Activated T-cell treated with anti-CD3 and anti-CD28 coated beads, Interleukin-2, amount 50 U/mL, for 72 hours (primary cell): ENCODE results near the gene PRKACA. TPM values are rescaled to one million over a fixed set of nuclear protein-coding genes. Genes with fewer than 3 reads are reported as not detected.
A peak's percentile ranks its signal among the peaks of the same experiment; 100 is the strongest.

ENCODE experiments used
- ATAC-seq, 2 donors: fragments of 150-1000 bp; cut with Tn5 transposase; replicated peaks in 1 of 2; 2 replicates each; pipeline ENCODE4 v1.10.0; 2021; ENCODE audit warnings: moderate library complexity in 2 of 2, mild to moderate bottlenecking in 1 of 2
- DNase-seq, 2 donors: peaks; one replicate each; pipeline ENCODE4 v3.0.0; 2021 to 2022; ENCODE audit warnings: mixed read lengths in 1 of 2
- H3K27ac Mint-ChIP-seq: one replicate; pipeline ENCODE4 v1.8.0; 2022; ENCODE audit warnings: mild to moderate bottlenecking, moderate library complexity, mixed read lengths
- H3K27me3 Mint-ChIP-seq: one replicate; pipeline ENCODE4 v1.8.0; 2022; ENCODE audit warnings: low read depth, mixed read lengths
- H3K36me3 Mint-ChIP-seq, 2 donors: one replicate each; pipeline ENCODE4 v1.8.0; 2022; ENCODE audit warnings: mixed read lengths in 2 of 2, mild to moderate bottlenecking in 1 of 2; ENCODE audit not compliant: insufficient read depth in 2 of 2
- H3K4me1 Mint-ChIP-seq: one replicate; pipeline ENCODE4 v1.8.0; 2022; ENCODE audit warnings: low read depth, mixed read lengths
- H3K4me3 Mint-ChIP-seq, 2 donors: one replicate each; pipeline ENCODE4 v1.8.0; 2022; ENCODE audit warnings: mild to moderate bottlenecking in 2 of 2, mixed read lengths in 2 of 2, moderate library complexity in 2 of 2
- H3K9me3 Mint-ChIP-seq, 2 donors: one replicate each; pipeline ENCODE4 v1.8.0; 2022; ENCODE audit warnings: mixed read lengths in 2 of 2
- total RNA-seq, 2 donors: library from RNA; stranded (reverse); gene quantifications; one replicate each; pipeline ENCODE4 v1.2.3, GENCODE V29; 2022

The PRKACA gene
- total RNA-seq, 2 donors from 2014 or later: 67.7 to 75.0 TPM

GRCh38 chr19:14073925-14074838 is 43.4 kb downstream of the PRKACA start:
- H3K4me1 Mint-ChIP-seq: peaks cover 10% of the 10 kb centered on the region
- H3K36me3 Mint-ChIP-seq: peaks cover 0 to 4% of the 10 kb centered on the region in 2 donors
- H3K9me3 Mint-ChIP-seq: no peaks in the 10 kb centered on the region
- H3K27me3 Mint-ChIP-seq: no peaks in the 10 kb centered on the region
- DNase-seq: peak; percentile 40 to 49
- peak; percentile 10 to 11 for ATAC-seq
- peak overlapping the region; percentile 98 to 99 for H3K4me3 Mint-ChIP-seq
- peak overlapping the region; percentile 32 for H3K27ac Mint-ChIP-seq

- H3K36me3 Mint-ChIP-seq: peaks cover 0 to 4% of the 10 kb centered on the region in 2 donors
- no peaks in the 10 kb centered on the region for H3K27me3 Mint-ChIP-seq
- peak overlapping the region; percentile 32 for H3K27ac Mint-ChIP-seq
- H3K4me1 Mint-ChIP-seq: peaks cover 10% of the 10 kb centered on the region
- peak overlapping the region; percentile 98 to 99 for H3K4me3 Mint-ChIP-seq
- H3K9me3 Mint-ChIP-seq: no peaks in the 10 kb centered on the region
- ATAC-seq (peak; percentile 75 to 76), DNase-seq (peak; percentile 83 to 90)
Observed at GRCh38 chr19:14073261-14073924, 44.2 kb downstream of the PRKACA start.

- H3K4me1 Mint-ChIP-seq: peaks cover 10% of the 10 kb centered on the region
- H3K27ac Mint-ChIP-seq: no peak within 1 kb of the TSS
- H3K9me3 Mint-ChIP-seq: no peaks in the 10 kb centered on the region
- peak; percentile 29 to 34 for ATAC-seq
- DNase-seq: peak; percentile 61 to 66
- no peaks in the 10 kb centered on the region for H3K27me3 Mint-ChIP-seq
- H3K4me3 Mint-ChIP-seq: peak within 1 kb of the TSS; percentile 98 to 99
- H3K36me3 Mint-ChIP-seq: peaks cover 0 to 4% of the 10 kb centered on the region in 2 donors
Observed at GRCh38 chr19:14072535-14073260, 44.9 kb downstream of the PRKACA start, which contains the start of gene MISP3. Gene MISP3 (plus strand): TSS chr19:14072786. CDS start chr19:14073310, 524 bp downstream.

- Mint-ChIP-seq H3K4me3 (peak overlapping the region; percentile 53 to 56), H3K9me3 (no peaks in the 10 kb centered on the region), H3K27me3 (no peaks in the 10 kb centered on the region), H3K4me1 (peaks cover 10% of the 10 kb centered on the region), H3K36me3 (peaks cover 0 to 4% of the 10 kb centered on the region in 2 donors), H3K27ac (no peak overlapping the region)
- ATAC-seq (no peak), DNase-seq (no peak)
Observed at GRCh38 chr19:14070268-14071050, 47.1 kb downstream of the PRKACA start.

- no peak for DNase-seq
- H3K4me3 Mint-ChIP-seq: no peak overlapping the region
- H3K27ac Mint-ChIP-seq: no peak overlapping the region
- no peaks in the 10 kb centered on the region for H3K9me3 Mint-ChIP-seq
- H3K36me3 Mint-ChIP-seq: no peaks in the 10 kb centered on the region
- H3K27me3 Mint-ChIP-seq: no peaks in the 10 kb centered on the region
- peak in 1 of 2 donors; percentile 13 for ATAC-seq
- H3K4me1 Mint-ChIP-seq: no peaks in the 10 kb centered on the region
Observed at GRCh38 chr19:14066134-14066533, 51.4 kb downstream of the PRKACA start.

GRCh38 chr19:14063105-14063504 is 54.5 kb downstream of the PRKACA start:
- peaks cover 16% of the 10 kb centered on the region for H3K4me1 Mint-ChIP-seq

GRCh38 chr19:14062558-14062855 is 55.1 kb downstream of the PRKACA start:
- no peak overlapping the region for H3K4me3 Mint-ChIP-seq
- no peak for DNase-seq
- H3K4me1 Mint-ChIP-seq: peaks cover 22% of the 10 kb centered on the region
- H3K36me3 Mint-ChIP-seq: no peaks in the 10 kb centered on the region
- H3K9me3 Mint-ChIP-seq: no peaks in the 10 kb centered on the region
- H3K27me3 Mint-ChIP-seq: peaks cover 34% of the 10 kb centered on the region
- H3K27ac Mint-ChIP-seq: no peak overlapping the region
- no peak for ATAC-seq

More at GRCh38 chr19:14063105-14063504, 54.5 kb downstream of the PRKACA start:
- Mint-ChIP-seq H3K27me3 (peaks cover 28% of the 10 kb centered on the region), H3K4me3 (no peak overlapping the region), H3K36me3 (no peaks in the 10 kb centered on the region), H3K27ac (no peak overlapping the region), H3K9me3 (no peaks in the 10 kb centered on the region)
- ATAC-seq (no peak), DNase-seq (no peak)

GRCh38 chr19:14061751-14062557 is 55.6 kb downstream of the PRKACA start, which contains the start of gene PALM3:
Gene PALM3 (minus strand): TSS chr19:14062076. CDS start chr19:14061980, 96 bp downstream.
- peaks cover 34% of the 10 kb centered on the region for H3K27me3 Mint-ChIP-seq
- H3K36me3 Mint-ChIP-seq: no peaks in the 10 kb centered on the region
- H3K4me1 Mint-ChIP-seq: peaks cover 22% of the 10 kb centered on the region
- no peak within 1 kb of the TSS for H3K27ac Mint-ChIP-seq
- no peak for DNase-seq
- H3K4me3 Mint-ChIP-seq: no peak within 1 kb of the TSS
- ATAC-seq: no peak
- no peaks in the 10 kb centered on the region for H3K9me3 Mint-ChIP-seq

GRCh38 chr19:14061081-14061749 is 56.3 kb downstream of the PRKACA start:
- no peak overlapping the region for H3K4me3 Mint-ChIP-seq
- no peaks in the 10 kb centered on the region for H3K9me3 Mint-ChIP-seq

GRCh38 chr19:14059652-14060155 is 57.9 kb downstream of the PRKACA start:
- DNase-seq (no peak), ATAC-seq (no peak)
- H3K27ac Mint-ChIP-seq: no peak overlapping the region
- no peaks in the 10 kb centered on the region for H3K9me3 Mint-ChIP-seq
- H3K4me1 Mint-ChIP-seq: peaks cover 22% of the 10 kb centered on the region
- H3K27me3 Mint-ChIP-seq: peaks cover 34% of the 10 kb centered on the region
- H3K36me3 Mint-ChIP-seq: no peaks in the 10 kb centered on the region
- H3K4me3 Mint-ChIP-seq: peak overlapping the region in 1 of 2 donors; percentile 26

More at GRCh38 chr19:14061081-14061749, 56.3 kb downstream of the PRKACA start:
- ATAC-seq (no peak), DNase-seq (no peak)
- Mint-ChIP-seq H3K27ac (no peak overlapping the region), H3K4me1 (peaks cover 22% of the 10 kb centered on the region), H3K27me3 (peaks cover 34% of the 10 kb centered on the region), H3K36me3 (no peaks in the 10 kb centered on the region)

- ATAC-seq: peak; percentile 45 to 59
- no peaks in the 10 kb centered on the region for H3K36me3 Mint-ChIP-seq
- H3K27me3 Mint-ChIP-seq: peaks cover 34% of the 10 kb centered on the region
- DNase-seq: peak; percentile 63 to 65
- peak overlapping the region; percentile 85 to 86 for H3K4me3 Mint-ChIP-seq
- no peak overlapping the region for H3K27ac Mint-ChIP-seq
- peaks cover 22% of the 10 kb centered on the region for H3K4me1 Mint-ChIP-seq
- H3K9me3 Mint-ChIP-seq: no peaks in the 10 kb centered on the region
Observed at GRCh38 chr19:14059093-14059480, 58.5 kb downstream of the PRKACA start.
